PFSK-1 (cell line): ENCODE measurements around the gene KCNJ6.

ENCODE experiments used
- POLR2AphosphoS5 ChIP-seq: IDR thresholded peaks from 2 replicates; pipeline ENCODE4 v1.6.1; 2012; ENCODE audit warnings: low read depth, mild to moderate bottlenecking, control low read depth, low read length, moderate library complexity
- SIN3A ChIP-seq: IDR thresholded peaks from 2 replicates; pipeline ENCODE4 v1.6.1; 2012; ENCODE audit warnings: mild to moderate bottlenecking, low read length, moderate library complexity, borderline replicate concordance; ENCODE audit not compliant: insufficient read depth
- TAF1 ChIP-seq: IDR thresholded peaks from 2 replicates; pipeline ENCODE4 v1.6.1; 2012; ENCODE audit warnings: low read length, control low read depth, borderline replicate concordance; ENCODE audit not compliant: insufficient read depth
- TF ChIP-seq, protein P1 (sequence below), 2 experiments: IDR thresholded peaks; 2 replicates each; pipeline versions ENCODE4 v1.6.1 to v1.8.0; 2011 to 2012; ENCODE audit warnings: low read depth in 2 of 2, low read length in 2 of 2, control low read depth in 1 of 2, inconsistent platforms in 1 of 2, mild to moderate bottlenecking in 1 of 2, moderate library complexity in 1 of 2; ENCODE audit not compliant: insufficient read depth in 1 of 2

DNA sequence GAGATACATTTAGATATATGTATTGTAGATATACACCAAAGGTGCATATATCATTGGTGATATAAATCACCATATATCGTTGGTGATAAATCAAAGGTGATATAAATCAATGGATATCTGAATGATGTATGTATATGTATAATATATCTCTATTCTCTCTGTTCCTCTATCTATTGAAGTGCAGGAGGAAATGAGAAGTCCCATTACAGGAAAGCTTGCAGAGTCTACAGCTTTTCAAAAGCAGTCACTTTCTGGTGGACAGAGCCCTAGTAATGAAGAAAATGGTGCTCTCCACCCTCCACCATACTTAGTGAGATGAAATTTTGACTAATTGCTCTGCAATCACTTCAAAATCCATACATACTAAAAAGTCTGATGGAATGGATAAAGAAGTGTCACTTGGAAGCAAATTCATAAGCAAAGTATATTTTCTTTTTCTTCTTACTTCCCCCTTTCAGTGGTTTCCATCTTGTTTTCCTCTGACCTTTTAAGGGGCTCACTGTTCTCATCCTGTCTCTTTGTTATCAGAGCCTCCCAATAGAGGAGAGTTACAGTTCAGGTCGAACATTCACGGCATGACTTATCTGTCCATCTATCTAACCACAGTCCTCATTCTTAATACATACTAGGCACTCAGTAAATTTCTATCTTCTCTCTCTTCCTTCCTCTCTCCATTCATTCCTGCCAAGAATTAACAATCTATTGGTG, 227.2 kb downstream of the KCNJ6 start:
- no peak for TF ChIP-seq TAF1
- no peak for TF ChIP-seq SIN3A
- TF ChIP-seq, protein P1, sequence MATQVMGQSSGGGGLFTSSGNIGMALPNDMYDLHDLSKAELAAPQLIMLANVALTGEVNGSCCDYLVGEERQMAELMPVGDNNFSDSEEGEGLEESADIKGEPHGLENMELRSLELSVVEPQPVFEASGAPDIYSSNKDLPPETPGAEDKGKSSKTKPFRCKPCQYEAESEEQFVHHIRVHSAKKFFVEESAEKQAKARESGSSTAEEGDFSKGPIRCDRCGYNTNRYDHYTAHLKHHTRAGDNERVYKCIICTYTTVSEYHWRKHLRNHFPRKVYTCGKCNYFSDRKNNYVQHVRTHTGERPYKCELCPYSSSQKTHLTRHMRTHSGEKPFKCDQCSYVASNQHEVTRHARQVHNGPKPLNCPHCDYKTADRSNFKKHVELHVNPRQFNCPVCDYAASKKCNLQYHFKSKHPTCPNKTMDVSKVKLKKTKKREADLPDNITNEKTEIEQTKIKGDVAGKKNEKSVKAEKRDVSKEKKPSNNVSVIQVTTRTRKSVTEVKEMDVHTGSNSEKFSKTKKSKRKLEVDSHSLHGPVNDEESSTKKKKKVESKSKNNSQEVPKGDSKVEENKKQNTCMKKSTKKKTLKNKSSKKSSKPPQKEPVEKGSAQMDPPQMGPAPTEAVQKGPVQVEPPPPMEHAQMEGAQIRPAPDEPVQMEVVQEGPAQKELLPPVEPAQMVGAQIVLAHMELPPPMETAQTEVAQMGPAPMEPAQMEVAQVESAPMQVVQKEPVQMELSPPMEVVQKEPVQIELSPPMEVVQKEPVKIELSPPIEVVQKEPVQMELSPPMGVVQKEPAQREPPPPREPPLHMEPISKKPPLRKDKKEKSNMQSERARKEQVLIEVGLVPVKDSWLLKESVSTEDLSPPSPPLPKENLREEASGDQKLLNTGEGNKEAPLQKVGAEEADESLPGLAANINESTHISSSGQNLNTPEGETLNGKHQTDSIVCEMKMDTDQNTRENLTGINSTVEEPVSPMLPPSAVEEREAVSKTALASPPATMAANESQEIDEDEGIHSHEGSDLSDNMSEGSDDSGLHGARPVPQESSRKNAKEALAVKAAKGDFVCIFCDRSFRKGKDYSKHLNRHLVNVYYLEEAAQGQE (IDR thresholded peaks at IDR 0.05; ENCODE audit: insufficient read depth in 1 of 2, low read depth in 2 of 2, low read length in 2 of 2): no peak
- TF ChIP-seq POLR2AphosphoS5: no peak
